ENCODE measurements around the gene SLC5A6. TPM values are rescaled to one million over a fixed set of nuclear protein-coding genes. Genes with fewer than 3 reads are reported as not detected.

Gene SLC5A6
- polyA plus RNA-seq, 1 donor from 2014 or later = 64.3 TPM

- Histone ChIP-seq H3K79me2 (replicated peaks; ENCODE audit: insufficient read depth, low read length) (peaks cover 5% of the 10 kb centered on the region), H3K9me3 (ENCODE audit: low read length) (no peaks in the 10 kb centered on the region), H3K9ac (ENCODE audit: low read length) (peak overlapping the region; percentile 97), H3K27ac (ENCODE audit: low read length) (peak overlapping the region; percentile 95), H4K20me1 (ENCODE audit: insufficient read depth) (no peaks in the 10 kb centered on the region), H2AFZ (ENCODE audit: low read depth, low read length) (peak overlapping the region; percentile 92), H3K4me2 (ENCODE audit: low read length) (peak overlapping the region; percentile 62), H3F3A (ENCODE audit: insufficient read depth, low read length, poor library complexity, severe bottlenecking) (peaks cover 10% of the 10 kb centered on the region), H3K27me3 (ENCODE audit: insufficient read depth, low read depth, low read length) (no peaks in the 10 kb centered on the region), H3K4me3 (ENCODE audit: low read length) (peak overlapping the region; percentile 96), H3K9me2 (ENCODE audit: insufficient read depth, low read length) (no peaks in the 10 kb centered on the region), H3K36me3 (ENCODE audit: insufficient read depth, low read length) (no peaks in the 10 kb centered on the region)
- no peak for TF ChIP-seq RAD21 (conservative IDR thresholded peaks at IDR 0.05)
- no peak for TF ChIP-seq EP300 (conservative IDR thresholded peaks at IDR 0.05; ENCODE audit: poor library complexity, severe bottlenecking)
- no peak for TF ChIP-seq EZH2 (IDR thresholded peaks at IDR 0.05; ENCODE audit: borderline replicate concordance, insufficient read depth, low read length, poor library complexity, severe bottlenecking)
- TF ChIP-seq TAF1 (IDR thresholded peaks at IDR 0.05; ENCODE audit: low read depth) = no peak
- no peak for TF ChIP-seq CTCF (IDR thresholded peaks at IDR 0.05; ENCODE audit: poor library complexity, severe bottlenecking)
- no peak for TF ChIP-seq REST (IDR thresholded peaks at IDR 0.05; ENCODE audit: borderline replicate concordance)
- TF ChIP-seq POLR2AphosphoS5 (IDR thresholded peaks at IDR 0.05) = no peak
- no peak for TF ChIP-seq SMC3 (conservative IDR thresholded peaks at IDR 0.05; ENCODE audit: poor library complexity)
- no peak for TF ChIP-seq MXI1 (conservative IDR thresholded peaks at IDR 0.05; ENCODE audit: poor library complexity, severe bottlenecking)
These were observed 781 bp upstream of the SLC5A6 start for GRCh38 chr2:27212626-27213471.

- peaks cover 5% of the 10 kb centered on the region for H3K79me2 ChIP-seq (replicated peaks; ENCODE audit: insufficient read depth, low read length)
- peak overlapping the region; percentile 97 for H3K9ac ChIP-seq (ENCODE audit: low read length)
- TF ChIP-seq CTCF (IDR thresholded peaks at IDR 0.05; ENCODE audit: poor library complexity, severe bottlenecking) (no peak), TAF1 (IDR thresholded peaks at IDR 0.05; ENCODE audit: low read depth) (no peak), SMC3 (conservative IDR thresholded peaks at IDR 0.05; ENCODE audit: poor library complexity) (peak; percentile 22), RAD21 (conservative IDR thresholded peaks at IDR 0.05) (peak; percentile 18), EP300 (conservative IDR thresholded peaks at IDR 0.05; ENCODE audit: poor library complexity, severe bottlenecking) (no peak), EZH2 (IDR thresholded peaks at IDR 0.05; ENCODE audit: borderline replicate concordance, insufficient read depth, low read length, poor library complexity, severe bottlenecking) (no peak), MXI1 (conservative IDR thresholded peaks at IDR 0.05; ENCODE audit: poor library complexity, severe bottlenecking) (peak; percentile 55), POLR2AphosphoS5 (IDR thresholded peaks at IDR 0.05) (no peak), REST (IDR thresholded peaks at IDR 0.05; ENCODE audit: borderline replicate concordance) (no peak)
These were observed 676 bp downstream of the SLC5A6 start for GRCh38 chr2:27211241-27211942.

More at GRCh38 chr2:27211241-27211942, 676 bp downstream of the SLC5A6 start:
- Histone ChIP-seq H3K4me3 (ENCODE audit: low read length) (peak overlapping the region; percentile 96), H3K4me2 (ENCODE audit: low read length) (peak overlapping the region; percentile 86), H3K36me3 (ENCODE audit: insufficient read depth, low read length) (no peaks in the 10 kb centered on the region), H3K9me3 (ENCODE audit: low read length) (no peaks in the 10 kb centered on the region), H3F3A (ENCODE audit: insufficient read depth, low read length, poor library complexity, severe bottlenecking) (peaks cover 10% of the 10 kb centered on the region), H3K27me3 (ENCODE audit: insufficient read depth, low read depth, low read length) (no peaks in the 10 kb centered on the region), H3K27ac (ENCODE audit: low read length) (peak overlapping the region; percentile 95), H2AFZ (ENCODE audit: low read depth, low read length) (peak overlapping the region; percentile 34), H3K9me2 (ENCODE audit: insufficient read depth, low read length) (no peaks in the 10 kb centered on the region), H4K20me1 (ENCODE audit: insufficient read depth) (no peaks in the 10 kb centered on the region)
